CD4-positive, alpha-beta T cell treated with Interleukin-10 for 1 hour (primary cell): Measurements from ENCODE around the gene OBSCN.

ENCODE experiments used
- DNase-seq: peaks from one replicate; pipeline ENCODE4 v3.0.0-alpha.2; 2020

OBSCN gene, protein sequence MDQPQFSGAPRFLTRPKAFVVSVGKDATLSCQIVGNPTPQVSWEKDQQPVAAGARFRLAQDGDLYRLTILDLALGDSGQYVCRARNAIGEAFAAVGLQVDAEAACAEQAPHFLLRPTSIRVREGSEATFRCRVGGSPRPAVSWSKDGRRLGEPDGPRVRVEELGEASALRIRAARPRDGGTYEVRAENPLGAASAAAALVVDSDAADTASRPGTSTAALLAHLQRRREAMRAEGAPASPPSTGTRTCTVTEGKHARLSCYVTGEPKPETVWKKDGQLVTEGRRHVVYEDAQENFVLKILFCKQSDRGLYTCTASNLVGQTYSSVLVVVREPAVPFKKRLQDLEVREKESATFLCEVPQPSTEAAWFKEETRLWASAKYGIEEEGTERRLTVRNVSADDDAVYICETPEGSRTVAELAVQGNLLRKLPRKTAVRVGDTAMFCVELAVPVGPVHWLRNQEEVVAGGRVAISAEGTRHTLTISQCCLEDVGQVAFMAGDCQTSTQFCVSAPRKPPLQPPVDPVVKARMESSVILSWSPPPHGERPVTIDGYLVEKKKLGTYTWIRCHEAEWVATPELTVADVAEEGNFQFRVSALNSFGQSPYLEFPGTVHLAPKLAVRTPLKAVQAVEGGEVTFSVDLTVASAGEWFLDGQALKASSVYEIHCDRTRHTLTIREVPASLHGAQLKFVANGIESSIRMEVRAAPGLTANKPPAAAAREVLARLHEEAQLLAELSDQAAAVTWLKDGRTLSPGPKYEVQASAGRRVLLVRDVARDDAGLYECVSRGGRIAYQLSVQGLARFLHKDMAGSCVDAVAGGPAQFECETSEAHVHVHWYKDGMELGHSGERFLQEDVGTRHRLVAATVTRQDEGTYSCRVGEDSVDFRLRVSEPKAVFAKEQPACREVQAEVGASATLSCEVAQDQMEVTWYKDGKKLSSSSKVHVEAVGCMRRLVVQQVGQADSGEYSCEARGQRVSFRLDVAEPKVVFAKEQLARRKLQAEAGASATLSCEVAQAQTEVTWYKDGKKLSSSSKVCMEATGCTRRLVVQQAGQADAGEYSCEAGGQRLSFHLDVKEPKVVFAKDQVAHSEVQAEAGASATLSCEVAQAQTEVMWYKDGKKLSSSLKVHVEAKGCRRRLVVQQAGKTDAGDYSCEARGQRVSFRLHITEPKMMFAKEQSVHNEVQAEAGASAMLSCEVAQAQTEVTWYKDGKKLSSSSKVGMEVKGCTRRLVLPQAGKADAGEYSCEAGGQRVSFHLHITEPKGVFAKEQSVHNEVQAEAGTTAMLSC (N-terminal part only)

DNA sequence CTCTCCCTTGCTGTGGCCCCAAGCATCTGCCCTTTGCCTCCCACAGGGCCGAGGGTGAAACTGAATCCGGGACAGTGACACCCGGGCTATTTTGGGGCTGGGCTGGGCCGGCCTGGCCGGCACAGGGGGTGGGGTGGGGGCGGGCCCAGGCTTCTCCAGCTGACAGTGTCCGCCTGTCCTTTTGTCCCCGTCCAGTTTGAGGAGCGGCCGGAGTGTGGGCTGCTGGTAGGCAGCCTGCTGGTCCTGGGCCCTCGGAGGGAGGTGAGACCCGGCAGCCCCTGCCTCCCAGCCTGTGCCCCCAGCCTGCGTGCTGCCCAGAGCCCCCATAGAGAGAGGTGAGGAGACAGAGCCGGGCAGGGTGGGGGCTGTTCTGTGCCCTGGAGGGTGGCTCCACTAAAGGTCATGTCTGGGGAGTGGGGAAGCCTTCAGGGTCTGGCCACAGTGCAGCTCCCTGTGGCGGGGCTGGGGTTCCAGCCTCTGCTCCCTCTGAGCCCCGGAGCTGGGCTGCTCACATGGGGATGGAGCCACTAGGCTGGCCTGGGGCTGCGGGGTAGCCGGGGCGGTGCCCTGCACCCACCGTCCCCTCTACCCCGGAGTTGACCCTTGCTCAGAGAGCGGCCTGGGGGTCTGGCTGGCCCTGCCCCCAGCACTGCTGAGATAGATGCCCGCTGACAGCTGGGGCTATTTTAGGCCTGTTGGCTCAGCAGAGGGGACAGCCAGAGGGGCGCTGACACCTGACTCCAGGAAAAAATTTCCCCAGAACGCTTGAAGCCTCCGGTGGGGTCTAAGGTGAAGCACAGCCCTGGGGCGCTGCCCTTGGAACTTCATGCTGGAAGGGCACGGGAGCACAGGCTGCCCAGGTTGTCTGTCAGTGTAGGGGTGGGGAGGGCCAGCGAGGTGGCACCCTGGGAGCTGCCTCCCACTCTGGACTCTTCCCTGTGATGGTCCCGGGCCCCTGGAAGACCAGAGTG, at the start of gene OBSCN:
OBSCN (plus strand) TSS at position 194 of the 971 bp plus-strand sequence. CDS start 3,740 bp downstream, outside the sequence.
- DNase-seq = no peak

GRCh38 chr1:228158151-228159007, 49.5 kb upstream of the OBSCN start:
- DNase-seq = no peak

DNA sequence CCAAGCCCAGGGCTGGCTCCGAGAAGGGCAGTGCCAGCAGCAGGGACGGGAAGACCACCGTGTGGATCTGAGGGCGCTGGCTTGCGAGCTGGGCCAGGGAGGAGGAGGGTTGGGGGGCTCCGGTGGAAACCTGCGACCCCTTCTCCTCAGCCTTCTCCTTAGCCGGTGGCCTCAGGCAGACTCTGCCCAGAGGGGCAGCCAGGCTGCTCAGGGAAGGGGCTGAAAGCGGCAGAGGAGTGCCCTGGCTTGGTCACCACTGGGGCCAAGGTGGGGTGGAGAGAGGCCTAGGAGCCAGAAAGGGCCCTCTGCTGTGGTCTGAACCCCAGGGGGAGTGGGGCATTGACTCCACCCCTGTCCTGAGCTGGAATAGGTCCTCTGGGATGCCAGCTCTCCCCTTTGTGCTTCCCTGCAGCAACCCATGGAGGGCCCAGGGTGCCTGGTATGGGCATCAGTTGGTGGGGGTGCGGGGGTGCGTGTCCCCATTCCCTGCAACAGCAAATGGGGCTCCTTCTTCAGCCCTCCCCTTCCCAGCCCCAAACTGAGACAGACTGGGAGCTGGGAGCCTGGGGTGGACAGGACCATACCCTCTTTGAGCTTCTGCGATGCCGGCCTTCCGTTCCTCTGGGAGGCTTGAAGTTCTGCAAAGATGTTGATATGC, 48.7 kb upstream of the OBSCN start:
- no peak for DNase-seq

DNA sequence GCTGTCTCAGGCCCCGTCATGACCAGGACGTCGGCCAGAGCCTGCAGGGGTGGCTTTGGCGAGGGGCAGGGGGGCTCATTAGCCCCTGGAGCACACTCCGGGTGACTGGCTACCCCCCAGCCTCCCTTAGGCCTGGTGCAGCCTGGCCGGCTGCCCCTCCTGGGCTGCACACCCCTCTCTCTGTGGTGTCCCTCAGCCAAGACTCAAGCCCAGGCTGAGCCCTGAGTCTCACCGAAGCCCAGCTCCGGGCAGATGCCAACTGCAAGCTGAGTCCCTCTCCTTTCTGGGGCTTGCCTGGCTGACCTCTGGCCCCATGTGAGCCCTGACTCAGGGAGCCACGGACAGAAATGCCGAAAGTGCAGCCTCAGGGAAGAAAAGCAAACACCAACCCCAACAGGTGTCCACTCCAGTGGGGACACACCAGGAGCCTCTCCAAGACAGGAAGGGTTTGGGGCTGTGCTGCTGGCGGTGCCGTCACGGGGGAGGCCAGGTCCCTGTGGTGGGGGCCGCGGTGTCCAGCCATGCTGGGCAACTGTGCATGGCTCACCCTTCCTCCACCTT, 47.6 kb upstream of the OBSCN start:
- no peak for DNase-seq

- no peak for DNase-seq
Observed at GRCh38 chr1:228161362-228161761, 46.5 kb upstream of the OBSCN start.

GRCh38 chr1:228161866-228162265, 46.0 kb upstream of the OBSCN start:
- no peak for DNase-seq

DNA sequence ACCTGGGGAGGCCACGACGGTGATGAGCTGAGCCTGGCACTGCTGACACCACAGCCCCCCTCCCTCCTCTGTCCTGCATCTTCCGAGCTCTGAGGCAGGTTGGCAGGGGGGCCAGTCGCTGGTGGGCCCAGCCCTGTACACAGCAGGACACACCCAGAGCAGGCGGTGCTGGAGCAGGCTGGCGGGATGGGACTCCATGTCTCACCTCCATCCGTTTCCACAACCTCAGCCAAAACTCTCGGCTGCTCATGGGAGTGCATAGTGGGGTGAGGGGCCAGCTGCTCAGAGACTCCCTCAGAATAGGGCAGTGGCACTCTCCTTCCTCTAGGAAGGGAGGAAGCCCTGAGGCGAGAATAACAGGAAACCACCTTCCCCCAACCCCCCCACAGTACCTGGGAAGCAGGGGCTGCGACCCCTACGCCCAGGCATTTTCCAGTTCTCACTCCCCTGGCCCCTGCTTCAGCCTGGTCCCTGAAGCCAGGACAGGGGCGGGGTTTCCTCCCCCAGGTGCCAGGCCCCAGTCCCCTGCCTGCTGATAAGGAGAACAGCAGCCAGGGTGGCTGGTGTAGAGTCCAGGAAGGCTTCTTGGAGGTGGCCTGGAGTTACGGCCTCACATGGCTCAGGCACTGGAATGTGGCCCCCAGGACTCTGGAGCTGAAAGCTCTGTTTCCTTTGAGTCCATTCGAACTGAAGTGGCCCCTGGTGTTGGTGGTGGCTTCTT, 45.4 kb upstream of the OBSCN start:
- no peak for DNase-seq

DNA sequence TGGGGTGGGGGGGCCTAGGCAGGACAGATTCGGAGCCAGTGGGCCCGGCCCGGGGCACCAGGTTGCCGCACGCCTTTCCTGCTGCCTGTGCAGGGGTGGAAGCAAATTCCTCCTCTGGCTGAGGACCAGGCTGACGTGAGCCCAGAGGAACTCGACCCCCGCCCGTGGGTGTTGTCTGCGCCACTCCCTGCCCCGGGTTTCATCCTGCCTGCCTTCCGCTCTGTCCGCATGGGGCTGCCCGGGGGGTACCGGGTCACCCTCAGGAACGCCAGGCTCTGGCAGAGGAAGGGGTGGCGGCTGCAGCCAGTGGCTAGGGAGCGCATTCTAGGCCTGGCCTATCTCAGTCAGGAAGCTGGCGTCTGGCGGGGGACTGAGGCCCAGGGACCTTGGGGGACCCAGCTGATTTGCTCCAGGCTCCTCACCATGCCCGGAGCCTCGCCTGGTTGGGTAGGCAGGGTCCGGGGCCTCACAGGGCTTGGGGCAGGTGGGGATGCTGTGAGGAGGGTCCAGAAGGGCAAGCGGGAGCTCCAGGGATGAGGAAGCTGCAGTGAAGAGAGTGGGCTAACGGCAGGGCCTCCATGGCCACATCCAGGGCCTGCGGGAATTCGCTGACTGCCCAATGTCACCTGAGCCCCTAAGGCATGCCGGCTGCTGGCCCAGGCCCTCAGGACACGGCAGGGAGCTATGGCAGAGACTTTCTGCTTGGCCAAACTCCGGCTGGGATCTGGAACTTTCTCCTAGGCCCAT, 44.7 kb upstream of the OBSCN start:
- DNase-seq = no peak

DNA sequence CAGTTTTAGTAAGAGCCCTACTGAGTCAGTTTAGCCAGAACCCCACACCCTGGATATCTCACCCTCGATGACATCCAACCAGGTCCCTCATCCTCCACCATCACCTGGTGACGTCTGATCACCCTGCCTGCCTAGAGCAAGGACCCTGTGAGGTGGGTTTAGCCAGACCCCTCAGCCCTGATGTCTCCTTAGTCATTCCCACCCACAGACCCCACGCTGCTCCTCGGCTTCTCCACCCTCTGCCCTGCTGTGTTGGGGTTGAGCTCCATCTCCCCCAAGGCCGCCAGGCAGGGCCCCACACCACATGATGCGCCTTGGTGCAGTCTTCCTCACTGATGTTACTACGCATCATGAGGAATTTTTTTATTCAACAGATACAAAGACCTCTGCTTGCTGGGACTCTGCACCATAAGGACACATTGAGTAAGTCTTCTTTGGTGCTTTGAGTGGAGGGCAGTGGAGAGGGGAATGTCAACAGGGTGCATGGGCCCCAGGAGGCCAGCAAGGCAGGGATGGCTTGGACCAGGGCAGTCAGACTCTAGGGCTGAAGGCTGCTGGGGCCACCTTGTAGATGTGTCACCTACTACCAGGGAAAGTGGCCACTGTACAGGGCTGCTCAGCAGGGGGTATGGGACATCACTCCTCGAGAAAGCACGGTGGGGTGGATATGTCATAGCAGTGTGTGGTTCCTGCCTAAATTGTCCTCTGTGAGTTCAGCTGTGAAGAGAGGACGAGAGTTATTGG, 43.9 kb upstream of the OBSCN start:
- no peak for DNase-seq

DNA sequence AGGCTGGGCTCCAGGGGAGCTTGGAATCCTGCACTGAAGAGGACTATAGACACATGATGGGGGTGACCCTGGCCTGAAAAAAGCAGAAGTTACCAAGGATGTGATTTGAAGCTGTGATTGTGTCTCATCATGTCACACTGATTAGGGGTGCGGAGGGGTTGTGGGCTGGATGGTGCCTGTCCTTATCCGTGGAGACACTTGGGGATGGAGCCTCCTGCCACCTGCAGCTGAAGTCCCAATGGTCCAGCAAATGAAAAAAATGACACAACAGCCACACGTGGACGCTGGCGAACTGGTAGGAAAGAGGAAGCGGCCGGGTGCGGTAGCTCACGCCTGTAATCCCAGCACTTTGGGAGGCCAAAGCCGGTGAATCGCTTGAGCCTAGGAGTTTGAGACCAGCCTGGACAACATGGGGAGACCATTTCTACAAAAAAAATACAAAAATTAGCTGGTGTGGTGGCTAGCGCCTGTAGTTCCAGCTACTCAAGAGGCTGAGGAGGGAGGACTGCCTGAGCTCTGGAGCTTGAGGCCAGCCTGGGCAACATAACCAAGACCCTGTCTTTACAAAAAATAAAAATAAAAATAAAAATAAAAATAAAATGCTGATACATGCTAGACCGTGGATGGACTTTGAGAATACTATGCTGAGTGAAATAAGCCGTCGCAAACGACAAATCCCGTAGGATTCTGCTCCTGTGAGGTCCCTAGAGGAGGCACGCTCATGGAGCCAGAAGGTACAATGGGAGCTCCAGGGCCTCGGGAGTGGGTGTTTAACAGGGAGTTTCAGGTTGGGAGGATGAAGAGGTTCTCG, 43.1 kb upstream of the OBSCN start:
- DNase-seq = no peak

DNA sequence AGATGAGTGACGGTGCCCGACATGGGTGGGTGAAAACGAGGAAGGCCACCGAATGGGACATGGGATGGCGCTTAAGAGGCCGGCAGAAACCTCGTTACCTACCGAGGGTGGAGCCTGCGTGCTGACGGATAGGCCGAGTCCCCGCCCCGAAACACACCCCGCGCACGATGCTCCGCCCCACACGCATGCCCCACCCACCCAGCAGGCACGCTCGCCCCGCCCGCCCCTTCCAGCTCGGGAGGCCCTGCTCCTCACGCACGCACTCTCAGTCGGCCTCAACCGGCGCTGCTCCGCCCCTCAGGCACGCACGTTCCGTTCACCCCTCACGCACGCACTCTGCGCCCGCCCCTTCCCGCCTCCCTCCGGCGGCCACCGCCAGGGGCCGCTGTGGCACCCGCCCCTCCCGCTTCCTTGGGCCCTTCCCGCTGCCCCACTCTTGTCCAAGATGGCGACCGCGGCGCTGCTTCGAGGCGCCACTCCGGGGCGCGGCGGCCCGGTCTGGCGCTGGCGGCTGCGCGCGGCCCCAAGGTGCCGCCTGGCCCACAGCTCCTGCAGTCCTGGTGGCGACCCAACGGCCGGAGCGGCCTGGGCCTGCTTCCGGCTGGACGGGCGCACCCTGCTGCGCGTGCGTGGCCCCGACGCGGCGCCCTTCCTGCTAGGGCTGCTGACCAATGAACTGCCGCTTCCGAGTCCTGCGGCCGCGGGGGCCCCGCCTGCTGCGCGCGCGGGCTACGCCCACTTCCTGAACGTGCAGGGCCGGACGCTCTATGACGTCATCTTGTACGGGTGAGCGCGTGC, 42.3 kb upstream of the OBSCN start, which contains the start of gene IBA57:
IBA57 (plus strand) TSS at position 433 of the 798 bp plus-strand sequence; CDS start at position 446, 13 bp downstream.
- peak; percentile 100 for DNase-seq

- DNase-seq = peak; percentile 79
Observed at GRCh38 chr1:228166170-228166936, 41.5 kb upstream of the OBSCN start.

DNA sequence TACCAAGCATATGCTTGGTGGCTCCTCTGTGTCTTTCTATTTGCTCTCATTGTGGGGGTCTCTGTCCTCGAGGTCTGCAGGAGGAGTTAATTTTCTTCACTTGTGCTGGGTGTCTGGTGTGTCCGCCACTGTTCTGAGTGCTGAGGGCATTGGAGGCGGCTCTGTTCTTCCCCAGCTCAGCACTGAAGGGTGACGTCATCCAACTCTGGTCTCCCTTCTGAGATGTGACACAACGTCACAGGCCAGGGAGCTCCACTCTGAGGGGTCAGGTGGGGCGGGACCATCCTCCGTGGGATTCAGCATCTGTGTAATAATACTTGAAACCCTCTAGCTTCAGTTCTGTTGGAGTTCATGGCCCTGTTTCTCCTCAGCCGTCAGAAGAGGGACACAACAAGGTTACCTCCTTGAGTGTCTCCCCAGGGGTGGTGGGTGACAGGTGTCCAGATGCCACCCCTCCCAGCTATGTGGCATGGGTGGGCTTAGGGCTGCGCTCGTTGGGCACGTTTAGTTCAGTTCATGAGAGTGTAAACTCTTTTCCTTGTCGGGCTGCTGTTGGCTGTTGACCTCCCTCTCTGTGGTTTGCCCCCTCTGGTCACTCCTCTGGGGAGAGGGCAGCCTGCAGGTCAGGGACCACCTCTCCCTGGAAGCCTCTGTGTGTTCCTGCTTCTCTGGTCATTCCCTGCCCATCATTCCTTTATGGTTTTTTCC, 39.1 kb upstream of the OBSCN start:
- DNase-seq = no peak

DNA sequence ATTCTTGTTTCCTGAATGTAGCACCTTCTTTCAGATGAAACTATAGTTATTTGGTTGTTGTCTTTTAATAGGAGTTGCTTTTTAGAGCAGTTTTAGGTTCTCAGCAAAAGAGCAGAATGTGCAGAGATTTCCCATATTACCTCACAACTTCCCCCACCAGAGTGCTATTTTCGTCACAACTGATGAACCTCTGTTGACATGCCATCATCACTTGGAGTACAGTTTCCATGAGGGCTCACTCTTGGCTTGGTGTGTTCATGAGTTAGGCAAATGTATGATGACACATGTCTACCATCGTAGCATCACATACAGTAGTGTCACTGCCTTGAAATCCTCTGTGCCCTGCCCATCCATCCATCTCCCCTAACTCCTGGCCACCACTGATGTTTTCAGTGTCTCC, 38.5 kb upstream of the OBSCN start:
- no peak for DNase-seq
